ENCODE measurements around the gene PKNOX2. TPM values are rescaled to one million over a fixed set of nuclear protein-coding genes. Genes with fewer than 3 reads are reported as not detected.

PKNOX2 gene
- total and polyA plus RNA-seq, 2 of the 4 experiments (the other 2 are of a cell fraction): 0.72 to 2.3 TPM

GRCh38 chr11:125199915-125200314 is 35.4 kb downstream of the PKNOX2 start:
- H3K27ac ChIP-seq (ENCODE audit: insufficient read depth, low read length): no peak overlapping the region
- no peak overlapping the region for H3K9ac ChIP-seq (ENCODE audit: low read depth, low read length)
- no peak overlapping the region for H3K4me3 ChIP-seq (ENCODE audit: insufficient read depth, low read depth, low read length)
- H2BK5ac ChIP-seq (ENCODE audit: low read depth, low read length, poor library complexity, severe bottlenecking): no peak overlapping the region
- dilution Hi-C loops (cut with HindIII; ENCODE audit: low sequenced_read_pairs, unreplicated experiment) (no loop called here), in situ Hi-C loops (cut with MboI; ENCODE audit: low sequenced_read_pairs) (no loop called here), intact Hi-C loops (cut with micrococcal nuclease) (no loop called here)
- H2BK120ac ChIP-seq (ENCODE audit: low read depth, low read length): no peak overlapping the region
- POLR2A ChIA-PET (ENCODE audit: unreplicated experiment): no interaction called here
- no peak overlapping the region for H3K4ac ChIP-seq (ENCODE audit: low read depth, low read length)
- no TSS peak for BruUV-seq (replicated peaks)
- H2AFZ ChIP-seq (replicated peaks; ENCODE audit: low read length, poor library complexity): no peak overlapping the region
- no peak for TF ChIP-seq RCOR1 (IDR thresholded peaks at IDR 0.05; ENCODE audit: insufficient replicate concordance, low read length)
- TF ChIP-seq BHLHE40 (IDR thresholded peaks at IDR 0.05; ENCODE audit: low read depth, low read length): no peak
- no peak for TF ChIP-seq MAFK (IDR thresholded peaks at IDR 0.05; ENCODE audit: low read depth, low read length)
- TF ChIP-seq CEBPB (IDR thresholded peaks at IDR 0.05; ENCODE audit: low read depth, low read length): no peak
- no peak for TF ChIP-seq CTCF (conservative IDR thresholded peaks at IDR 0.05; ENCODE audit: low read depth, low read length)
- TF ChIP-seq RAD21 (IDR thresholded peaks at IDR 0.05; ENCODE audit: low read length): no peak
- TF ChIP-seq CHD1 (IDR thresholded peaks at IDR 0.05; ENCODE audit: low read depth, low read length): no peak
- no peak for TF ChIP-seq RFX5 (IDR thresholded peaks at IDR 0.05; ENCODE audit: low read depth, low read length)
- TF ChIP-seq USF2 (IDR thresholded peaks at IDR 0.05; ENCODE audit: low read depth, low read length): no peak
- TF ChIP-seq NFE2L2 (IDR thresholded peaks at IDR 0.05; ENCODE audit: low read depth, low read length): no peak
- no peak for TF ChIP-seq POLR2A (IDR thresholded peaks at IDR 0.05; ENCODE audit: low read depth, low read length)
- TF ChIP-seq MAZ (IDR thresholded peaks at IDR 0.05; ENCODE audit: borderline replicate concordance, low read depth, low read length): no peak
- no peak for TF ChIP-seq SMC3 (IDR thresholded peaks at IDR 0.05; ENCODE audit: low read depth, low read length)
- TF ChIP-seq FOS (IDR thresholded peaks at IDR 0.05; ENCODE audit: low read depth, low read length): no peak
- TF ChIP-seq ELK1 (IDR thresholded peaks at IDR 0.05; ENCODE audit: borderline replicate concordance, low read depth, low read length): no peak
- TF ChIP-seq MXI1 (IDR thresholded peaks at IDR 0.05; ENCODE audit: borderline replicate concordance, low read depth, low read length): no peak
- H2BK15ac ChIP-seq (ENCODE audit: low read depth, low read length): no peak overlapping the region
- no peak overlapping the region for H3K23ac ChIP-seq (ENCODE audit: low read depth, low read length)
- H3K4me1 ChIP-seq (ENCODE audit: control insufficient read depth, insufficient read depth, low read length): peaks cover 2% of the 10 kb centered on the region; the same call in 1 of the 2 replicates
- no peak overlapping the region for H3K18ac ChIP-seq (ENCODE audit: low read depth, low read length)
- DNase-seq: no peak
- H3K9me3 ChIP-seq (ENCODE audit: control insufficient read depth, insufficient read depth, low read length): no peaks in the 10 kb centered on the region
- no peaks in the 10 kb centered on the region for H3K79me1 ChIP-seq (ENCODE audit: low read depth in 1 of 2, low read length in 2 of 2)
- no peak overlapping the region for H4K5ac ChIP-seq (ENCODE audit: low read depth, low read length)
- H3K27me3 ChIP-seq (ENCODE audit: control insufficient read depth, insufficient read depth, low read length): peaks cover 10% of the 10 kb centered on the region; the same call in 1 of the 2 replicates
- no peaks in the 10 kb centered on the region for H3K36me3 ChIP-seq (ENCODE audit: control insufficient read depth, insufficient read depth, low read length)
- H2AK9ac ChIP-seq (replicated peaks; ENCODE audit: low read depth, low read length, poor library complexity): no peak overlapping the region
- no peak overlapping the region for H3K14ac ChIP-seq (replicated peaks; ENCODE audit: low read depth, low read length)
- no peak overlapping the region for H2AK5ac ChIP-seq (ENCODE audit: low read depth, low read length)
- no peak overlapping the region for H4K8ac ChIP-seq (ENCODE audit: low read depth in 2 of 2, low read length in 2 of 2)
- no peaks in the 10 kb centered on the region for H4K20me1 ChIP-seq (ENCODE audit: insufficient read depth, low read length)
- CTCF ChIA-PET: no interaction called here
- no peak overlapping the region for H2BK20ac ChIP-seq (ENCODE audit: low read depth, low read length)
- no peak overlapping the region for H3K56ac ChIP-seq (ENCODE audit: extremely low read depth, insufficient read depth, low read length)
- H3K9me1 ChIP-seq (ENCODE audit: insufficient read depth, low read length): 0 out of 2 replicates have a peak, but pooled peaks cover 3% of the 10 kb centered on the region
- no CpG with 5 or more reads among the region's 2 CpGs for WGBS, 2 experiments (ENCODE audit: extremely low coverage in 2 of 2, insufficient read length in 1 of 2)
- no peak overlapping the region for H4K91ac ChIP-seq (ENCODE audit: insufficient read depth, low read depth, low read length)
- no peak for ATAC-seq (ENCODE audit: low read depth)
- no peak overlapping the region for H3K4me2 ChIP-seq (ENCODE audit: low read depth, low read length)

Data from IMR-90 (cell line).